ENCODE data around the gene FLAD1. TPM values are rescaled to one million over a fixed set of nuclear protein-coding genes. Genes with fewer than 3 reads are reported as not detected.

Gene FLAD1
- total and polyA plus RNA-seq, 2 donors (not counting 3 experiments of a cell fraction or from before 2014, with no cell fraction given): 42.2 to 59.1 TPM

GRCh38 chr1:154951901-154952657, 31.1 kb upstream of the FLAD1 start:
- CTCF ChIA-PET: interaction anchor here (1.4 to 2.4 kb wide), 3 partner anchors 8 to 65 kb away, joined by 4 to 10 read pairs (median 5); no protein-coding TSS in a partner anchor
- Histone ChIP-seq H2AFZ (ENCODE audit: low read depth, low read length) (no peak overlapping the region), H3K9ac (replicated peaks; ENCODE audit: extremely low read depth, insufficient read depth, low read length) (no peak overlapping the region), H3K9me1 (replicated peaks; ENCODE audit: control insufficient read depth, extremely low read depth, insufficient read depth, low read length) (no peaks in the 10 kb centered on the region), H3K4me2 (ENCODE audit: insufficient read depth, low read length) (no peak overlapping the region), H4K20me1 (replicated peaks; ENCODE audit: control insufficient read depth, extremely low read depth, insufficient read depth, low read length) (no peaks in the 10 kb centered on the region), H3K27me3 (ENCODE audit: control insufficient read depth in 2 of 2, insufficient read depth in 2 of 2, low read length in 2 of 2) (no peaks in the 10 kb centered on the region), H3K36me3 (ENCODE audit: control insufficient read depth in 2 of 2, extremely low read depth in 1 of 2, insufficient read depth in 2 of 2, low read length in 2 of 2) (peaks cover 0 to 23% of the 10 kb centered on the region in 2 experiments), H3K4me1 (ENCODE audit: control insufficient read depth, extremely low read depth, insufficient read depth, low read length) (peaks cover 19% of the 10 kb centered on the region), H3K4me3 (replicated peaks in 1 of 3; ENCODE audit: insufficient read depth in 1 of 3, low read depth in 1 of 3, low read length in 3 of 3) (no peak overlapping the region), H3K27ac (ENCODE audit: insufficient read depth, low read depth, low read length) (no peak overlapping the region), H3K9me3 (replicated peaks; ENCODE audit: control insufficient read depth, insufficient read depth, low read length) (no peaks in the 10 kb centered on the region), H3K79me2 (ENCODE audit: control insufficient read depth, insufficient read depth, low read length) (no peaks in the 10 kb centered on the region)
- no TSS peak for BruUV-seq (replicated peaks)
- TF ChIP-seq POLR2AphosphoS5 (IDR thresholded peaks at IDR 0.05; ENCODE audit: insufficient read depth, low read depth, low read length) (no peak), EZH2 (IDR thresholded peaks at IDR 0.05; ENCODE audit: borderline replicate concordance, low read depth, low read length, severe bottlenecking) (no peak), JUN (IDR thresholded peaks at IDR 0.05; ENCODE audit: borderline replicate concordance, insufficient read depth, insufficient read length, low read depth) (no peak), CTCF (IDR thresholded peaks at IDR 0.05; ENCODE audit: extremely low read depth in 1 of 2, insufficient read depth in 1 of 2, low read depth in 1 of 2, low read length in 2 of 2) (no peak)
- intact Hi-C loops (cut with micrococcal nuclease): no loop called here
- DNase-seq (ENCODE audit: low read depth, low spot score) (no peak), FAIRE-seq (no peak)
- POLR2A ChIA-PET: no interaction called here
- dilution Hi-C loops (cut with MboI; ENCODE audit: extremely low pct_ligation_motif_present, low sequenced_read_pairs): no loop called here
